CMK (cell line): ENCODE results near the gene CAMSAP2.

Source experiments
- DNase-seq: peaks from one replicate; pipeline ENCODE4 v3.0.0-alpha.2; 2010; ENCODE audit warnings: low read depth

Gene CAMSAP2

GRCh38 chr1:200849430-200849829 lies 110.7 kb downstream of the CAMSAP2 start:
- DNase-seq = no peak

- DNase-seq = no peak
Measured at GRCh38 chr1:200850554-200850953, 111.9 kb downstream of the CAMSAP2 start.

GRCh38 chr1:200856716-200857357 lies 118.1 kb downstream of the CAMSAP2 start:
- DNase-seq = no peak

- no peak for DNase-seq
Measured at GRCh38 chr1:200857804-200858203, 119.1 kb downstream of the CAMSAP2 start.

- no peak for DNase-seq
Measured at GRCh38 chr1:200861937-200862647, 123.4 kb downstream of the CAMSAP2 start.

GRCh38 chr1:200862713-200863415 lies 124.2 kb downstream of the CAMSAP2 start:
- no peak for DNase-seq

GRCh38 chr1:200866116-200866515 lies 127.4 kb downstream of the CAMSAP2 start:
- DNase-seq = no peak

GRCh38 chr1:200866521-200866920 lies 127.8 kb downstream of the CAMSAP2 start:
- DNase-seq = no peak

GRCh38 chr1:200867018-200867811 lies 128.5 kb downstream of the CAMSAP2 start:
- DNase-seq = no peak

- DNase-seq = no peak
Measured at GRCh38 chr1:200869376-200869752, 130.7 kb downstream of the CAMSAP2 start.

- no peak for DNase-seq
Measured at GRCh38 chr1:200869753-200870391, 131.2 kb downstream of the CAMSAP2 start.

- DNase-seq = no peak
Measured at GRCh38 chr1:200872446-200873115, 133.9 kb downstream of the CAMSAP2 start, which contains the start of gene GPR25. GPR25 (plus strand) TSS chr1:200872981; CDS start chr1:200873038, 57 bp downstream.

GRCh38 chr1:200873116-200873670 lies 134.5 kb downstream of the CAMSAP2 start:
- no peak for DNase-seq

- no peak for DNase-seq
Measured at GRCh38 chr1:200873671-200874397, 135.1 kb downstream of the CAMSAP2 start.

GRCh38 chr1:200874694-200875093 lies 136.0 kb downstream of the CAMSAP2 start:
- no peak for DNase-seq

- no peak for DNase-seq
Measured at GRCh38 chr1:200875416-200875815, 136.7 kb downstream of the CAMSAP2 start.

GRCh38 chr1:200877010-200877409 lies 138.3 kb downstream of the CAMSAP2 start:
- no peak for DNase-seq

- DNase-seq = no peak
Measured at GRCh38 chr1:200877839-200878551, 139.3 kb downstream of the CAMSAP2 start.

- no peak for DNase-seq
Measured at GRCh38 chr1:200880212-200880611, 141.5 kb downstream of the CAMSAP2 start.
